HG03378 (cell line): ENCODE results near the gene HMCN1.
"Not testable (repeated sequence)": the region's sequence is repeated elsewhere in the genome, so short reads cannot be mapped to it uniquely, and the experiment has no call there.

Experiments used
- ATAC-seq: cut with Tn5 transposase; IDR thresholded peaks from one replicate; pipeline ENCODE4 v1.9.1; 2021; ENCODE audit warnings: mild to moderate bottlenecking, moderate library complexity; ENCODE audit not compliant: unreplicated experiment

The HMCN1 gene

GRCh38 chr1:185739967-185740366, 5.8 kb downstream of the HMCN1 start:
- ATAC-seq: peak; percentile 82

DNA sequence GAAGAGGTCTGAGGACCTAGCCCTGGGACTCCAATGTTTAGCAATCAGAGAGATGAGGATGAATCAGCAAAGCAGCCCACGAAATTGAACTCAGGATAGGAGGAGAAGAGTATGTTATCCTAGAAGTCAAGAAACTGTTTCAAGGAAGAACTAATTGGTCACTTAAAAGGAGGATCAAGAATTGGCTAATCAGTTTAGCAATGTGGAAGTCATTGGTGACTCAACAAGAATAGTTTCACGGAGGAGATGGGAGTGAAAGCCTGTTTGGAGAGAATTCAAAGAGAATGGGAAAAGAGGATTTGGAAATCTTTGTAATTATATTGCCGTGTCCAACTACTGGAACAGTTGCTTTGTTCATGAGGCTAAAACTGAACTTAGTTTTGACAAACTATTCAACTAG, 7.4 kb downstream of the HMCN1 start:
- no peak for ATAC-seq

DNA sequence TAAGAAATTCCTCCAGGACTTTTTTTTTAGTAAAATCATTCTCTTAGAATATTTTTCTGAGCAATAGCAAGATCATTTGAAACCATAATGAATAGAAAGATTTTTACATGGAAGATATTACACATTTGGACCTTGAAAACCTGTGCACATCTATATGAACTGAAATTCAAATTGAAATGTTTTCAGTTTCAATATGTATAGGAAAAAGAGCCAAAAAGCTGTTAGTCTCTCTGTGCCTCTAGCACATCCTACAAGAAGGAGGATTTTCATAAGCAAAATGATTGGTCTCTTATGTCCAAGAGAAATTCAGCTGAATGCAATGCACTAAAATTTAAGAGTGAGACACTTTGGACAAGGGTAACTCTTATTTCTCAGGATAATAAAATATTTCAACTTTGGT, 8.2 kb downstream of the HMCN1 start:
- ATAC-seq: no peak

DNA sequence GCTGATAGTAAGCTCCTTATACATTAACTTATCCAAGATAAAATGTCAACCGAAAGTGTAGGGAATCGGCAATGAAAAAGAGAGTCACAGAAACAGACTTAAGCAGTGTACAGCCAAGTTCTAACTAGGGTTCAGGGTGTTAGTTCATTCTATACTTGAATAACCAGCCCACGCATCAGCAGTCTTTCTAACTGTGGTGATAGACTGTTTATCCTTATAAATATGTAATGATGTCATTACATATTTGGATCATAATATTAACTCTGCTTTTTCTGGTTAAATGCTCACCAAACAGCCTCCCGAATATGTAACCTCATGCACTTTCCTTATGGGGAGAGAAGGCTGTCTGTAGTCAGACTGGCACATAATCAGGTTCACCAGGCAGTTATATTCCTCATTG, 11.0 kb downstream of the HMCN1 start:
- no peak for ATAC-seq

DNA sequence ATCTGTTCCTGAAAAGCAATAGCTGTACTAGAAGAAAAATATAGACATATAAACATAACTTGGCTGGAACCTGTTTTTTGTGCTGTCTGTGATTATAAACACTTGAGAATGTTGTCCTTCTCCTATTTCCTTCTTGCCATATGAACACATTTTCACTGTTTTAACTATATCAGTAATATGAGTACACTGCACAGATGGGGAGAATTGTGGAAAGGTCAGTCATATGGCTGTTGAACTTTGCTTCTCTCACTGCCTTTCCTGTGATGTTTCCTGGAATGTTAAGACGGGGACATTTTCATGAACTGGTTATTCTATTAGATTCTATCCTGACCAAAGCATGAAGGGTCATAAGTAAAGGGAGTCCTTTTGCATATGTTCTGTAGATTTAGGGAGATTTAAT, 24.9 kb downstream of the HMCN1 start:
- no peak for ATAC-seq

GRCh38 chr1:185761841-185762240, 27.6 kb downstream of the HMCN1 start:
- ATAC-seq: no peak

- ATAC-seq: no peak
Observed at GRCh38 chr1:185767508-185768120, 33.4 kb downstream of the HMCN1 start.

DNA sequence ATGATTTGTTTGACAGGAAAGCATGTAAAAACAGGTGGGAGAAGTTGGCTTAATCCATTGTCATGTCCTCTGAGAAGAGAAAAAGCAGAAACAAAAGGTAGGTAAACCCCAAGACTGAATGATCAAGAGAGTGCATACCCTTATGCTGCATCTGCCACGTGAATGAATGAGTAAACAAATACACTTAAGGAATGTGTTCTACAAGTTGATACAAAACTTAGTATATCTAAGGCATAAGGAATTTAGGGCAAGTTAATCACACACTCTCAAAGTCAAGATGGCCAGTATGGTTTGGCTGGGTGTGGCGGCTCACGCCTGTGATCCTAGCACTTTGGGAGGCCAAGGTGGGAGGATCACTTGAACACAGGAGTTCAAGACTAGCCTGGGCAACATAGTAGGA, 34.2 kb downstream of the HMCN1 start:
- ATAC-seq: no peak

- ATAC-seq: no peak
Observed at GRCh38 chr1:185769136-185769535, 34.9 kb downstream of the HMCN1 start.

DNA sequence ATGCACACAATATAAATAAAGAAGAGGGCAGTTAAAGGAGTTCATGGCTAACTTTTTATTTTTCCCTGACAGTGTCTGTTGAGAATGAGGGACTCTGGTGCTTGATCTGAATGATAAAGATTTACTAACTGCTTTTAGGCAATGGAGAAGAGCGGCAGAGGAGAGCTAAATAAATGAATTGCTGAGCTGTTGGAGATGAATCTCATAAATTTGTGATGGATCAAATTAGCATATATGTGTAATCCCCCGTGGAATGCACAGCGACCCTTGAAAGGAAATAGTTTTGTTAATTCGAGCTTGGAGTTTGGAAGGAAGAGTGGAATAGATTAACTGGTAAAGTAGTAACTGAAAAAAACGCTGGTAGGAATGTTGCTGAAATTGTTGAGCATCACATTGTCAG, 40.2 kb downstream of the HMCN1 start:
- no peak for ATAC-seq

GRCh38 chr1:185775501-185775900, 41.3 kb downstream of the HMCN1 start:
- ATAC-seq: no peak

- no peak for ATAC-seq
Observed at GRCh38 chr1:185776522-185776921, 42.3 kb downstream of the HMCN1 start.

- not testable (repeated sequence) for ATAC-seq
Observed at GRCh38 chr1:185783860-185784259, 49.7 kb downstream of the HMCN1 start.

DNA sequence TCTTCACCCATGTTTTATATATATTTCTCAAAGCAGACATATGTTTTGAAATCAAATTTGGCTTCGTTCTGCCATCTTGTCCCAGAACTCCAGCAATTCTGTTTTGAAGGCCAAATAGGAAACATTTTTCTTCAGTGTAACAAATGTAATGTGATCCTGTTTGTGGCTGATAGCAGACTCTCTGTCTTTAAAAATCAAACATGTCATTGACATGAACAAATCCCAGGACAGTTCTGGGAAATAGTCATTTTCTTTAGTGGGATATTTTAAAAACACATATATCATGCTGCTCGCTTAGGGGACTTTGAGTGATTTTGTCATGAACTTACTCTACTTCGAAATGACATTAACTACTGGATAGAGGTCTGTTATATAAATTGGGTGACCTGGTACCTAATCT, 51.4 kb downstream of the HMCN1 start:
- no peak for ATAC-seq

- ATAC-seq: no peak
Observed at GRCh38 chr1:185786524-185786923, 52.3 kb downstream of the HMCN1 start.

- ATAC-seq: no peak
Observed at GRCh38 chr1:185787238-185787637, 53.0 kb downstream of the HMCN1 start.

DNA sequence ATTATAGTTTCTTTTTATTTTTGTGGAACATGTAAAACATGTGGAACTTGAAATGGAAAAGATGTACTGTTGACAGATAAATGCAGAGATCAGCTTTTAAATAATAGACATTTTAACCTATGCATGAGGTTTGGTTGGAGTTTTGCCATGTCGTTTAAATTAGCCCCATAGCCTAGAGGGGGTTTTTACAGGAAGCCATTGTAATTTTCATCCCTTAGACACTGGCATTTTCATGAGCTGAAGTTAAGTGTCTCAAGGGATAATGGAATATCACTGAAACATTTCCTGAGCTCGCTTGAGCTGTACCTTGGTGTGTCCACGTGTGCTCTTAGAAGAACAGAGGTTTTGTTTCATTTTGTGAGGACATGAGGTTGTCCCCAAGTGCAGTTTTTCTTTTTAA, 54.2 kb downstream of the HMCN1 start:
- no peak for ATAC-seq

GRCh38 chr1:185789501-185790193, 55.5 kb downstream of the HMCN1 start:
- ATAC-seq: no peak

GRCh38 chr1:185790194-185790735, 56.1 kb downstream of the HMCN1 start:
- no peak for ATAC-seq

GRCh38 chr1:185792040-185792439, 57.8 kb downstream of the HMCN1 start:
- no peak for ATAC-seq

GRCh38 chr1:185794495-185794894, 60.3 kb downstream of the HMCN1 start:
- ATAC-seq: not testable (repeated sequence)

- ATAC-seq: no peak
Observed at GRCh38 chr1:185795181-185795580, 61.0 kb downstream of the HMCN1 start.

DNA sequence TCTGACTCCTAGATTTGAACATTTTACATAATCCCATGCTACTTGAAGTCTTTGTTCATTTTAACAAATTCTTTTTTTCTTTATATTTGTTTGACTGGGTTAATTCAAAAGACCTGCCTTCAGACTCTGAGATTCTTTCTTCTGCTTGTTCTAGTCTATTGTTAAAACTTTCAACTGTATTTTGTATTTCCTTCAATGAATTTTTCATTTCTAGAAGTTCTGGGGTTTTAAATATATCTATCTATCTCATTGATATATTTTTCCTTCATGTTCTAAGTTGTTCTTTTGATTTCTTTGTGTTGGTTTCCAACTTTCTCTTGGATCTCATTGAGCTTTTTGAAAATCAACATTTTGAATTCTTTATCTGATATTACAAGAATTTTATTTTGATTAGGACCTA, 64.3 kb downstream of the HMCN1 start:
- ATAC-seq: no peak
